Kidney epithelial cell (primary cell): ENCODE results near the gene IFNL3. TPM values are rescaled to one million over a fixed set of nuclear protein-coding genes. Genes with fewer than 3 reads are reported as not detected.

Experiments
- DNase-seq: peaks from one replicate; pipeline ENCODE4 v3.0.0-alpha.2; 2010; ENCODE audit warnings: low read depth
- H3K27me3 ChIP-seq: 2 replicates; pipeline ENCODE4 v1.6.0; 2011; ENCODE audit warnings: low read length; ENCODE audit not compliant: control insufficient read depth, insufficient read depth
- H3K36me3 ChIP-seq: 2 replicates; pipeline ENCODE4 v1.5.1; 2011; ENCODE audit warnings: low read length; ENCODE audit not compliant: control insufficient read depth, insufficient read depth
- H3K4me3 ChIP-seq: 2 replicates; pipeline ENCODE4 v1.5.1; 2011; ENCODE audit warnings: low read depth, mild to moderate bottlenecking, control low read depth, low read length
- CTCF ChIP-seq: IDR thresholded peaks from 2 replicates; pipeline ENCODE4 v1.5.1; 2011; ENCODE audit warnings: mild to moderate bottlenecking, moderate library complexity, low read length, control low read depth, inconsistent platforms; ENCODE audit not compliant: insufficient read depth, poor library complexity, severe bottlenecking
- total RNA-seq: library from RNA; depleted of rRNA; stranded (reverse); fragments of >200 nt; gene quantifications from 2 replicates; pipeline ENCODE4 v1.2.3, GENCODE V29; 2015

Gene IFNL3
- total RNA-seq, 1 donor from 2014 or later, result not detected

GRCh38 chr19:39254531-39255345 lies 9.9 kb upstream of the IFNL3 start:
- TF ChIP-seq CTCF, result no peak
- no peaks in the 10 kb centered on the region for H3K36me3 ChIP-seq
- DNase-seq, result no peak
- H3K27me3 ChIP-seq, result peaks cover 9% of the 10 kb centered on the region
- H3K4me3 ChIP-seq, result no peak overlapping the region

- no peak for DNase-seq
- Histone ChIP-seq H3K36me3 (no peaks in the 10 kb centered on the region), H3K27me3 (peaks cover 20% of the 10 kb centered on the region), H3K4me3 (no peak overlapping the region)
- TF ChIP-seq CTCF, result no peak
Observed at GRCh38 chr19:39253374-39254149, 8.8 kb upstream of the IFNL3 start.

- Histone ChIP-seq H3K4me3 (no peak overlapping the region), H3K36me3 (no peaks in the 10 kb centered on the region), H3K27me3 (peaks cover 31% of the 10 kb centered on the region)
- DNase-seq, result no peak
- no peak for TF ChIP-seq CTCF
Observed at GRCh38 chr19:39252458-39252857, 7.7 kb upstream of the IFNL3 start.

GRCh38 chr19:39251846-39252245 lies 7.0 kb upstream of the IFNL3 start:
- Histone ChIP-seq H3K36me3 (no peaks in the 10 kb centered on the region), H3K27me3 (peaks cover 37% of the 10 kb centered on the region), H3K4me3 (no peak overlapping the region)
- no peak for DNase-seq
- TF ChIP-seq CTCF, result no peak

GRCh38 chr19:39251081-39251480 lies 6.3 kb upstream of the IFNL3 start:
- no peak for TF ChIP-seq CTCF
- peaks cover 34% of the 10 kb centered on the region for H3K27me3 ChIP-seq

GRCh38 chr19:39248806-39249205 lies 4.0 kb upstream of the IFNL3 start, which contains the start of gene IFNL4:
TSS of gene IFNL4 (minus strand) at chr19:39248856.
- H3K4me3 ChIP-seq, result no peak within 1 kb of the TSS
- H3K27me3 ChIP-seq, result peaks cover 34% of the 10 kb centered on the region
- DNase-seq, result no peak
- no peak for TF ChIP-seq CTCF
- H3K36me3 ChIP-seq, result no peaks in the 10 kb centered on the region

More at GRCh38 chr19:39251081-39251480, 6.3 kb upstream of the IFNL3 start:
- DNase-seq, result no peak
- Histone ChIP-seq H3K4me3 (no peak overlapping the region), H3K36me3 (no peaks in the 10 kb centered on the region)
